ENCODE measurements around the gene UBE2N. TPM values are rescaled to one million over a fixed set of nuclear protein-coding genes. Genes with fewer than 3 reads are reported as not detected.
A peak's percentile ranks its signal among the peaks of the same experiment; 100 is the strongest.

UBE2N gene
- total RNA-seq, 1 donor from 2014 or later: 116 TPM

GRCh38 chr12:93443576-93443975 is 1.8 kb upstream of the UBE2N start:
- no peak overlapping the region for H3K27ac ChIP-seq
- no peak overlapping the region for H3K4me3 ChIP-seq
- H3K27ac Mint-ChIP-seq: no peak overlapping the region

GRCh38 chr12:93442411-93443340 is 929 bp upstream of the UBE2N start:
- H3K27me3 Mint-ChIP-seq (ENCODE audit: insufficient read depth, low read depth): no peaks in the 10 kb centered on the region
- Histone ChIP-seq H3K27me3 (no peaks in the 10 kb centered on the region), H3K4me1 (peaks cover 23% of the 10 kb centered on the region), H3K27ac (peak overlapping the region; percentile 94), H3K9me3 (ENCODE audit: low read depth) (no peaks in the 10 kb centered on the region), H2AFZ (replicated peaks) (peak overlapping the region; percentile 97), H3K36me3 (no peaks in the 10 kb centered on the region), H3K4me3 (peak overlapping the region; percentile 93), H3F3A (ENCODE audit: low read depth) (peaks cover 7% of the 10 kb centered on the region), H3K4me2 (peak overlapping the region; percentile 78), H4K20me1 (ENCODE audit: low read depth) (peaks cover 37% of the 10 kb centered on the region), H3K9ac (peak overlapping the region; percentile 98), H3K79me2 (ENCODE audit: low read depth) (peaks cover 58% of the 10 kb centered on the region)
- peak overlapping the region; percentile 94 for H3K27ac Mint-ChIP-seq
- no peaks in the 10 kb centered on the region for H3K9me3 Mint-ChIP-seq
- peaks cover 6% of the 10 kb centered on the region for H3K36me3 Mint-ChIP-seq
- peak; percentile 15 for DNase-seq (ENCODE audit: low spot score)
- H3K4me3 Mint-ChIP-seq: peak overlapping the region; percentile 99
- no peak for TF ChIP-seq EZH2phosphoT487 (IDR thresholded peaks at IDR 0.05)
- no peak for TF ChIP-seq EZH2 (IDR thresholded peaks at IDR 0.05)
- peak; percentile 6 for TF ChIP-seq CTCF (IDR thresholded peaks at IDR 0.05)
- H3K4me1 Mint-ChIP-seq: peaks cover 32% of the 10 kb centered on the region

More at GRCh38 chr12:93443576-93443975, 1.8 kb upstream of the UBE2N start:
- TF ChIP-seq CTCF (IDR thresholded peaks at IDR 0.05): no peak
- TF ChIP-seq EZH2 (IDR thresholded peaks at IDR 0.05): no peak
- TF ChIP-seq EZH2phosphoT487 (IDR thresholded peaks at IDR 0.05): no peak
- H3K4me2 ChIP-seq: peak overlapping the region; percentile 78
- Mint-ChIP-seq H3K4me3 (peak overlapping the region; percentile 99), H3K9me3 (no peaks in the 10 kb centered on the region), H3K36me3 (peaks cover 4% of the 10 kb centered on the region), H3K27me3 (ENCODE audit: insufficient read depth, low read depth) (no peaks in the 10 kb centered on the region), H3K4me1 (peaks cover 27% of the 10 kb centered on the region)
- peaks cover 49% of the 10 kb centered on the region for H3K79me2 ChIP-seq (ENCODE audit: low read depth)
- H3K27me3 ChIP-seq: no peaks in the 10 kb centered on the region
- DNase-seq (ENCODE audit: low spot score): no peak
- H3F3A ChIP-seq (ENCODE audit: low read depth): peaks cover 7% of the 10 kb centered on the region
- peaks cover 23% of the 10 kb centered on the region for H3K4me1 ChIP-seq
- H3K9ac ChIP-seq: no peak overlapping the region
- peaks cover 28% of the 10 kb centered on the region for H4K20me1 ChIP-seq (ENCODE audit: low read depth)
- H2AFZ ChIP-seq (replicated peaks): no peak overlapping the region
- no peaks in the 10 kb centered on the region for H3K9me3 ChIP-seq (ENCODE audit: low read depth)
- H3K36me3 ChIP-seq: no peaks in the 10 kb centered on the region

GRCh38 chr12:93441081-93441616 is 598 bp downstream of the UBE2N start:
- H3K9me3 ChIP-seq (ENCODE audit: low read depth): no peaks in the 10 kb centered on the region
- H3K79me2 ChIP-seq (ENCODE audit: low read depth): peaks cover 73% of the 10 kb centered on the region
- Mint-ChIP-seq H3K27me3 (ENCODE audit: insufficient read depth, low read depth) (no peaks in the 10 kb centered on the region), H3K27ac (peak overlapping the region; percentile 94), H3K9me3 (peaks cover 3% of the 10 kb centered on the region), H3K4me1 (peaks cover 32% of the 10 kb centered on the region), H3K36me3 (peaks cover 17% of the 10 kb centered on the region), H3K4me3 (peak overlapping the region; percentile 97)
- peaks cover 52% of the 10 kb centered on the region for H4K20me1 ChIP-seq (ENCODE audit: low read depth)
- peaks cover 7% of the 10 kb centered on the region for H3F3A ChIP-seq (ENCODE audit: low read depth)
- H3K4me2 ChIP-seq: peak overlapping the region; percentile 78
- H3K36me3 ChIP-seq: no peaks in the 10 kb centered on the region
- peak overlapping the region; percentile 93 for H3K4me3 ChIP-seq
- H3K27ac ChIP-seq: peak overlapping the region; percentile 94
- peak overlapping the region; percentile 98 for H3K9ac ChIP-seq
- TF ChIP-seq EZH2phosphoT487 (IDR thresholded peaks at IDR 0.05) (no peak), CTCF (IDR thresholded peaks at IDR 0.05) (no peak), EZH2 (IDR thresholded peaks at IDR 0.05) (no peak)
- H3K27me3 ChIP-seq: no peaks in the 10 kb centered on the region
- DNase-seq (ENCODE audit: low spot score): peak; percentile 61
- H2AFZ ChIP-seq (replicated peaks): no peak overlapping the region
- peaks cover 23% of the 10 kb centered on the region for H3K4me1 ChIP-seq
